Stomach smooth muscle (tissue), 2 donors: Measurements from ENCODE around the gene FRMD4B.

ENCODE experiments used
- H3K27ac ChIP-seq: one replicate; pipeline ENCODE4 v1.7.0; 2013; ENCODE audit warnings: mild to moderate bottlenecking, low read length, inconsistent platforms
- H3K27me3 ChIP-seq, 2 donors: one replicate each; pipeline ENCODE4 v1.7.0; 2013; ENCODE audit warnings: low read length in 2 of 2; ENCODE audit not compliant: insufficient read depth in 2 of 2, control insufficient read depth in 1 of 2
- H3K36me3 ChIP-seq, 2 donors: one replicate each; pipeline ENCODE4 v1.7.0; 2013; ENCODE audit warnings: low read length in 2 of 2; ENCODE audit not compliant: control insufficient read depth in 2 of 2, insufficient read depth in 2 of 2
- H3K4me1 ChIP-seq: one replicate; pipeline ENCODE4 v1.7.0; 2013; ENCODE audit warnings: low read length; ENCODE audit not compliant: control insufficient read depth, insufficient read depth
- H3K4me3 ChIP-seq, 2 donors: one replicate each; pipeline ENCODE4 v1.7.0; 2013; ENCODE audit warnings: low read length in 2 of 2
- H3K9ac ChIP-seq, 2 donors: one replicate each; pipeline ENCODE4 v1.7.0; 2013; ENCODE audit warnings: low read length in 2 of 2, mild to moderate bottlenecking in 1 of 2
- H3K9me3 ChIP-seq, 2 donors: one replicate each; pipeline ENCODE4 v1.7.0; 2013; ENCODE audit warnings: low read length in 2 of 2; ENCODE audit not compliant: control insufficient read depth in 2 of 2
- donor health status: healthy.
- donor health status: Pancreatic carcinoma.

The FRMD4B gene

DNA sequence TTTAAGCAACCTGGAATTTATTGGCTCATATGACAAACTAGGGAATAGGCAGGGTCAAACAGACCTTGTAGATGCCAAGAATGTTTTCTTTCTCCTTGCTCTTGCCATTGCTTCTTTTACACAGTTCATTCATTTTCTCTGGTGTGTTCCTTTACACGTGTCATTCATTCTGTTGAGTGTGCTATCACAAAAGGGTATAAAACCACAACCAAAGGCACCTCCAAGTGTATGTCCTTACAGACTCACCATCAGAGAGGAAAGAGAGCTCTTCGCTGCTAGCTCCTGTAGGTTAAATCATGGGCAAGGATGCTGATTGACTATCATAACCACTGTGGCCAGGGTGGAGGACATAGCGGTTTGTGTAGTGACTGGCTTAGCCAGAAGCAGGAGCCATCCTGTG lies 19.2 kb upstream of the FRMD4B start:
- H3K27me3 ChIP-seq = no peaks in the 10 kb centered on the region
- no peak overlapping the region for H3K4me3 ChIP-seq
- no peaks in the 10 kb centered on the region for H3K36me3 ChIP-seq
- peaks cover 0 to 2% of the 10 kb centered on the region in 2 donors for H3K9me3 ChIP-seq
- no peaks in the 10 kb centered on the region for H3K4me1 ChIP-seq
- no peak overlapping the region for H3K27ac ChIP-seq
- H3K9ac ChIP-seq = no peak overlapping the region

DNA sequence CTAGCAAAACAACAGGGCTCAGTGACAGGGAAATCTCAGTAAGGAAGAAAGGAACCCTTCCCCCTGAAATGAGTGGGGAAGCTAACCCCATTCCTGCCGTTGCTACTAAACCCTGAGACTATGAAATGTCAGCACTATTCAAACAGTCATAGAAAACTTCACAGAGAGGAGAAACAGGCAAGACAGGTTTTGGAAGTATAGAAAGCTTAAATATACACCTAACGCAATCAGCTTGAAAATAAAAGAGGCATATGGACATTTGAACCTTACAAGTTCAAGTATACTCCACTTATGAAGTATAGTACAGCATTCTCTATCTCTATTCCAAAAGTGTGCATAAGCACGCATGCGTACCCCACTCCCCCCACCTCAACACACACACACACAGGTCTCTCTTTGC lies 17.6 kb upstream of the FRMD4B start:
- Histone ChIP-seq H3K27ac (no peak overlapping the region), H3K9ac (no peak overlapping the region), H3K4me1 (no peaks in the 10 kb centered on the region)

DNA sequence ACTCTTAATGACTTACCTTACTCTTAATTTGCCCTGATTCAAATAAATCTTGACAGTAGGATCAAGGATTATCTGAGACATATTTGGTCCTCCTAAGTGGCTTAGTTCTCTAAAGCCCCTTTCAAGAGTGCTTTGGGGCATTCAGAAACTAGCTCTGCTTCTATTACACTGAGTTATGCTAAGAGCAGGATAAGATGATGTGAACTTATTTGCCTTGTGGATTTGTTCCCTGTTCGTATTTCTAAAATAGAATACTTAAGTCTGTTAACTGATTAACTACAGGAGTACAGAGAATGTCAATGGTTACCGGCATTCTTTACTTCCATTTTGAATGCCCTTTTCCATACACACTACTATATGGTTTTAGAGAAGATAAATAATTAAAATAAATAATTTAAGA lies 14.8 kb upstream of the FRMD4B start:
- no peaks in the 10 kb centered on the region for H3K4me1 ChIP-seq
- H3K9ac ChIP-seq = no peak overlapping the region
- no peaks in the 10 kb centered on the region for H3K36me3 ChIP-seq
- no peak overlapping the region for H3K4me3 ChIP-seq
- no peak overlapping the region for H3K27ac ChIP-seq
- peaks cover 0 to 4% of the 10 kb centered on the region in 2 donors for H3K9me3 ChIP-seq
- no peaks in the 10 kb centered on the region for H3K27me3 ChIP-seq

More for the DNA sequence above, 17.6 kb upstream of the FRMD4B start:
- no peaks in the 10 kb centered on the region for H3K27me3 ChIP-seq
- no peak overlapping the region for H3K4me3 ChIP-seq
- H3K36me3 ChIP-seq = no peaks in the 10 kb centered on the region
- H3K9me3 ChIP-seq = peaks cover 0 to 2% of the 10 kb centered on the region in 2 donors

DNA sequence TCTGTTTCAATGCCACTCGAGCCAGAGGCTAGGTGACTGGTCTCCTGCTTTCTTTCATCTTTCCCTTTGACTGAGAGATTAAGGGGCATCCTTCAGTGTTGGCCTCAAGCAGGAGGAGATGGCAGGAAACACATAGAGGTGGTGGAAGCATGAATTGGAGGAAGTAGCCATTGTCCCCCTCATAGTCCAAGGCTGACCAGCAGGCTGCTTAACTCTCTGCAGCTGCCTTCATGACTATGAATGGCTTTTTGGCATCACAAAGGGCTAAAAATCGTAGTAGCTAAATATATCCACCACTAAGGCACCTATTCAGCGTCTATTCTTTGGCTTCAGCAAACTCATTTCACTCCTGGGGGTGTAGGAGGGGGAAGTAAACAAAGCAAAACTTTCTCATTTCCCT lies 7.0 kb upstream of the FRMD4B start:
- Histone ChIP-seq H3K9ac (no peak overlapping the region), H3K4me1 (no peaks in the 10 kb centered on the region), H3K27ac (no peak overlapping the region), H3K27me3 (peaks cover 7 to 14% of the 10 kb centered on the region in 2 donors), H3K4me3 (no peak overlapping the region), H3K9me3 (peaks cover 0 to 2% of the 10 kb centered on the region in 2 donors), H3K36me3 (no peaks in the 10 kb centered on the region)

DNA sequence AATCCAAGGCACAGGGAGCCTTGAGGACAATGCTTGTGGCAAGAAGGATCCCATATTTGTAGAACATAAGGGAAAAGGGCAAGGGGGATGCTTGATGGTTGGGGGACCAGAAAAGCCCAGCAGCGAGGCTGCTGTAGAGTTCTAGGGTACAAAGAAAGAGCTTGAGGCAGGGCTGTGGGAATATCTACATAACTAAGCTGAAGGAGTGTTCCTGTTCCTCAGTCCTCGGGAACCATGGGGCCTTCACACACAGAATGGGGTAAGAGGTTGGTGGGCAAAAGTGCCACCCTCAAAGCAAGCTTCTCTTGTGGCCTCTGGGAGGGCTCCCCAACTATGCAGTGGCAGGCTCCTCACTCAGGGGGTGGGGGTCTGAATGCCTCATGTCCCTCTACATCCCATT lies 6.5 kb upstream of the FRMD4B start:
- Histone ChIP-seq H3K36me3 (no peaks in the 10 kb centered on the region), H3K27me3 (peaks cover 7 to 15% of the 10 kb centered on the region in 2 donors), H3K27ac (no peak overlapping the region), H3K9ac (no peak overlapping the region), H3K4me1 (no peaks in the 10 kb centered on the region), H3K9me3 (peaks cover 0 to 2% of the 10 kb centered on the region in 2 donors), H3K4me3 (no peak overlapping the region)

DNA sequence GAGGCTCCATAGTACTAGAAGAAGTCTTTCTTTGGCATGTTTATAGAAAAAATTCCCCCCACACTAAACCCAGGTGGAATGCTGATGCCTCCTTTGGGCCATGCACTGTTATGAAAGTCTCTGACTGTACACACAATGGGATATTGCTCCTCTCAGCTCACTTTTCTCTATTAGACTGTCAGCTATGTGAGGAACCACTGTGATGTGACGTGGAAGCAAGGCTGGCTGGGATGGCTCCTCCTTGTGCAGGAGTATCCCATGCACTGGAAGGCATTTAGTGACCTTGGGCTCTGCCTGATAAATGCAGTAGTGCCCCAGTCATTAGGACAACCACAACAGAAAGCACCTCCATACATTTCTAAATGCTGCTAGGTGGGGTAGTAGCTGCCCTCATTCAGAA lies 5.7 kb upstream of the FRMD4B start:
- H3K9ac ChIP-seq = no peak overlapping the region
- no peak overlapping the region for H3K27ac ChIP-seq
- H3K4me1 ChIP-seq = peaks cover 2% of the 10 kb centered on the region
- H3K27me3 ChIP-seq = peaks cover 8 to 17% of the 10 kb centered on the region in 2 donors
- H3K4me3 ChIP-seq = no peak overlapping the region
- no peaks in the 10 kb centered on the region for H3K9me3 ChIP-seq
- H3K36me3 ChIP-seq = no peaks in the 10 kb centered on the region

DNA sequence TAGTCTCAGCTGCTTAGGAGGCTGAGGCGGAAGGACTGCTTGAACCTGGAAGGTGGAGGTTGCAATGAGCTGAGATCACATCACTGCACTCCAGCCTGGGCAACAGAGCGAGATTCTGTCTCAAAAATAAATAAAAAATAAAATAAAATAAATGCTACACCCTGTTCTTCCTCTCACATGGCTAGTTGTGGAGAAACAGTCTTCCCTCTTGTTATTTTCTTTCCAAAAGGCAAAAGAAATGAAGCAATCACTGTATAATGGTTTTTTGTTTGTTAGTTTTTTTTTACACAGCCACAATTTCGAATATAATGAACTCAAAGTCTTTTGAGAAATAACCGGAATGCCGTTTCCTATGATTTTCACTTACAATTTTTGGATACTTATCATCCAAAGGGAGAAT lies 4.9 kb upstream of the FRMD4B start:
- H3K4me1 ChIP-seq = peaks cover 10% of the 10 kb centered on the region
- H3K27ac ChIP-seq = no peak overlapping the region

DNA sequence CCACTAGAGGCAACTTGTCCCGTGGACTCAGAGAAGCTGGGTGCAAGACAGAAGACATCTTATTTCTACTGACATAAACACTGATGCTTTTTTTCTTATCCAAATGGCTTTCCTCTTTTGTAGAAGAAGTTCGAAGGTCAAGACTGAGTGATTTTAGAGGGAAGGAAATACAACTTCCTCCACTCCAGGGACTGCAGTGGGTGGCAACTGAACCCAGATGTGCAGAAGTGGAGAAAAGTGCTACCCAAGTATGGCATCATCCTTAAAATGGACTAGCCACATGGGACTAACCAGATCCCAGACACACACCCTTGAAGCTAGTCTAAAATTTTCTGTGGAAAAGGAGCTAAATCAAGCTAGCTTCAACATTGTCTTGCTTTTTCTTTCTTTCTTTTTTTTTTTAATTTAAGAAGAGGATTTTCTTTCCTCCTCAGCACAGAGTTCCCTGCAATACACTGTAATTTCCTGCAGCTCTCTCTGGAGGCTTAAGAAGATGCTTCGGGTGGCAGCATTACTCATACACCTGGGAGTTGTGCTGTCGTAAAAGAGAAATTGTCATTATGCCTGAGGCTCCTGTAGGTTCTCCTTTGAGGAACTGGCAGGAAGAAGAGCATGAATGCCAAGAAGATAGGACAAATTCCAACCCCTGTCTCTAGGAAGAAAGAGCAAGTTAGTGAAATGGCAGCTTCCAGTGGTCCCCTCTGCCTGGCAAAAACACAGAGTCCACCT lies 3.8 kb upstream of the FRMD4B start:
- H3K27ac ChIP-seq = no peak overlapping the region
- H3K36me3 ChIP-seq = no peaks in the 10 kb centered on the region
- no peak overlapping the region for H3K9ac ChIP-seq
- peaks cover 13% of the 10 kb centered on the region for H3K4me1 ChIP-seq
- H3K9me3 ChIP-seq = no peaks in the 10 kb centered on the region
- H3K4me3 ChIP-seq = no peak overlapping the region
- peaks cover 22 to 24% of the 10 kb centered on the region in 2 donors for H3K27me3 ChIP-seq

More for the DNA sequence above, 4.9 kb upstream of the FRMD4B start:
- no peak overlapping the region for H3K4me3 ChIP-seq
- H3K27me3 ChIP-seq = peaks cover 14 to 22% of the 10 kb centered on the region in 2 donors
- no peak overlapping the region for H3K9ac ChIP-seq
- H3K36me3 ChIP-seq = no peaks in the 10 kb centered on the region
- H3K9me3 ChIP-seq = no peaks in the 10 kb centered on the region

DNA sequence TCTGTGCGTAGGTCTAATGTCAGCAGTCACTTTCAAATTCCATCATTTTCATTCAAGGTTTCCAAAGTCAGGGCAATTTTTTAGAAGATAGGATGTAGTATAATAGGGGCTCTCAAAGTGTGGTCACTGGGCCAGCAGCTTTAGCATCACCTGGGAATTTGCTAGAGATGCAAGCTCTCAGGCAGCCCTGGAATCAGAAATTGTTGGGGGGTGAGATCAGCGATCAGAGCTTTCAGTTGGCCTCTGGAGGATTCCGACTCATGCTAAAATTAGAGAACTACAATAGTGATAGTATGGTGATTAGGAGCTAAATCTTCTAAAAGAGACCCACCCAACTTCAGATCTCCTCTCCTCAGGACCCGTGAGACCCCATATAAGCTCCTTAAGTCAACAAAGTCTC lies 2.4 kb upstream of the FRMD4B start:
- no peaks in the 10 kb centered on the region for H3K9me3 ChIP-seq
- H3K9ac ChIP-seq = no peak overlapping the region
- H3K27me3 ChIP-seq = peaks cover 22 to 24% of the 10 kb centered on the region in 2 donors
- H3K36me3 ChIP-seq = no peaks in the 10 kb centered on the region
- peaks cover 13% of the 10 kb centered on the region for H3K4me1 ChIP-seq
- H3K27ac ChIP-seq = no peak overlapping the region
- H3K4me3 ChIP-seq = no peak overlapping the region

DNA sequence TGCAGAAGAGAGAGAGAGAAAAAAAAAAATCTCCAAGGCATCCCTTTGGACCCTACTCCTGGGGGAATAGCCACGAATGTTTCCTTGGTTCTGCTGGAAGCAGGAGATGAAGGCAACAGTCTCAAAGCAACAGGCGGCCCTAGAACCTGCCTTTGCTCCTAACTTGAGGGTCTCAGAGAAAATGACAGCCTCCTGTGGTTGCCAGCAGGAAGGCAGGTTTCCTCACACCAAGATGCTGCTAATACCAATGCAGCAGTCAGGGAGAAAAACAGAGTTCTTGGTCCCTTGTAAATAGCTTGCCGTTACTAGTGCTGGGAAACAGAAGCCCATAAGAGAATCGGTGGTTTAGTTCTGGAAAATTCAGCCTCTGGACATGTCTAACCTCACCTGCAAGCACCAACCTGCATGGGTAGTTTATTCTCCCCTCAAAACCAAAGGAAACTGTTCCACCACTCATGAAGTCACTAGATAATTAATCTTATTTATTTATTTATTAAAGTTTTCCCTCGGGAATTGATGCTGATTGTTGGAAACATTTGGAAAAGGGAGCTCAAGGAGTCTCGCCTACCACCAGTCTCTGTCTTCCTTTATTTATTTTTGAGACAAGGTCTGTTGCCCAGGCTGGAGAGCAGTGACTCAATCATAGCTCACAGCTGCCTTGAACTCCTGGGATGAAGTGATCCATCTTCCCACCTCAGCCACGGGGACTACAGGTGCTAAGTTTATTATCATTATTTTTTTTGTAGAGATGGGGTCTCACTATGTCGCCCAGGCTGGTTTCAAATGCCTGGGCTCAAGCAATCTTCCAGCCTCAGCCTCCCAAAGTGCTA lies 883 bp upstream of the FRMD4B start:
- Histone ChIP-seq H3K9ac (peak overlapping the region in 1 of 2 donors; percentile 14), H3K9me3 (no peaks in the 10 kb centered on the region), H3K36me3 (no peaks in the 10 kb centered on the region), H3K27ac (no peak overlapping the region), H3K4me3 (peak overlapping the region; percentile 75 to 76), H3K4me1 (peaks cover 13% of the 10 kb centered on the region), H3K27me3 (peaks cover 22% of the 10 kb centered on the region in 2 donors)
